WTC11 (cell line): ENCODE data around the gene PLEKHF1.

ENCODE experiments used
- CREB1 ChIP-seq: sonication (generic); formaldehyde crosslinking; IDR thresholded peaks from 2 replicates; pipeline ENCODE4 v1.8.0; 2023; ENCODE audit warnings: mild to moderate bottlenecking, missing genetic modification reagents
- ESRRA ChIP-seq: sonication (generic); formaldehyde crosslinking; IDR thresholded peaks from 2 replicates; pipeline ENCODE4 v1.8.1; 2022; ENCODE audit warnings: mild to moderate bottlenecking, missing genetic modification reagents, borderline replicate concordance
- JAZF1 ChIP-seq: fragments of 250-450 bp; sonication (Bioruptor Pico); IDR thresholded peaks from 2 replicates; pipeline ENCODE4 v1.9.0; 2021; ENCODE audit warnings: moderate library complexity, mild to moderate bottlenecking, inconsistent platforms
- NR1H2 ChIP-seq: sonication (generic); formaldehyde crosslinking; IDR thresholded peaks from 2 replicates; pipeline ENCODE4 v1.9.0; 2021; ENCODE audit warnings: mild to moderate bottlenecking, moderate library complexity, missing genetic modification reagents
- NR2C2 ChIP-seq: sonication (generic); formaldehyde crosslinking; IDR thresholded peaks from 2 replicates; pipeline ENCODE4 v1.8.0; 2022; ENCODE audit warnings: mild to moderate bottlenecking, missing genetic modification reagents
- SMAD3 ChIP-seq: sonication (generic); formaldehyde crosslinking; IDR thresholded peaks from 2 replicates; pipeline ENCODE4 v1.8.0; 2022; ENCODE audit warnings: missing genetic modification reagents, mild to moderate bottlenecking, borderline replicate concordance
- SP1 ChIP-seq: sonication (generic); formaldehyde crosslinking; conservative IDR thresholded peaks from 2 replicates; pipeline ENCODE4 v1.8.1; 2022; ENCODE audit warnings: missing genetic modification reagents
- TP53 ChIP-seq: sonication (generic); formaldehyde crosslinking; IDR thresholded peaks from 2 replicates; pipeline ENCODE4 v1.8.1; 2023; ENCODE audit warnings: mild to moderate bottlenecking, missing genetic modification reagents
- ZNF232 ChIP-seq: sonication (generic); formaldehyde crosslinking; IDR thresholded peaks from 2 replicates; pipeline ENCODE4 v1.8.0; 2022; ENCODE audit warnings: mild to moderate bottlenecking, missing genetic modification reagents
- TF ChIP-seq, protein P1 (sequence below): fragments of 200-600 bp; IDR thresholded peaks from 2 replicates; pipeline ENCODE4 v1.8.0; 2022; ENCODE audit warnings: antibody characterized with exemption
- TF ChIP-seq, protein P2 (sequence below): sonication (generic); formaldehyde crosslinking; IDR thresholded peaks from 2 replicates; pipeline ENCODE4 v1.8.0; 2022; ENCODE audit warnings: mild to moderate bottlenecking, missing genetic modification reagents

DNA sequence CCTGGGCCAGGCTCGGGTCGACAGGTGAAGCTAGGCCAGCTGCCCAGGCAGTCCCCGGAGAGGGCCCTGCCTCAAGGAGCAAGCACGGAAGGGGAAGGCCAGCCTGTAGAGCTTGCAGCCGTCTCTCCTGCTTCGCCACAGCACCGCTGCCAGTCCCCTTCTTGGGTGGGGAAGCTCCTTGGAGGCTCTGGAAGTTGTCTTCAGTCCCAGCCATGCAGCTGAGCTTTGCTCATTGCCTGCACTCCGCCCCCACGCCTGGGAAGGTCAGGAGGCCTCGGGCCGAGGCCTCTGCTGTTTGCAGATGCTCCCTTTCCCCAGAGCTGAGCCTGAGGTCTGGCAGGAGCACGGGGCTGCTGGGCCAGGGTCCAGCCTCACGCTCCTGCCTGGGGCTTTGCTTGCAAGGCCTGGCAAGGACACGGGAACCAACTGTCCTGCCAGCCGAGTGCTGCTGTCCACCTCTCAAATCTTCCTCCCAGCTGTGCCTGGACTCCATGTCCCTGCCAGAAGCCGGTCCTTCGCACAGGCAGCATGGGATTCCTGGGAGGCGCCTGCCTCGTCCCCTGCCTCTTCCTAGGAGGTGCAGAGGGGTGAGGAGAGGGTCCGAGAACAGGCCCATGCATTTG is 13.3 kb downstream of the PLEKHF1 start:
- no peak for TF ChIP-seq JAZF1
- TF ChIP-seq, protein P1, sequence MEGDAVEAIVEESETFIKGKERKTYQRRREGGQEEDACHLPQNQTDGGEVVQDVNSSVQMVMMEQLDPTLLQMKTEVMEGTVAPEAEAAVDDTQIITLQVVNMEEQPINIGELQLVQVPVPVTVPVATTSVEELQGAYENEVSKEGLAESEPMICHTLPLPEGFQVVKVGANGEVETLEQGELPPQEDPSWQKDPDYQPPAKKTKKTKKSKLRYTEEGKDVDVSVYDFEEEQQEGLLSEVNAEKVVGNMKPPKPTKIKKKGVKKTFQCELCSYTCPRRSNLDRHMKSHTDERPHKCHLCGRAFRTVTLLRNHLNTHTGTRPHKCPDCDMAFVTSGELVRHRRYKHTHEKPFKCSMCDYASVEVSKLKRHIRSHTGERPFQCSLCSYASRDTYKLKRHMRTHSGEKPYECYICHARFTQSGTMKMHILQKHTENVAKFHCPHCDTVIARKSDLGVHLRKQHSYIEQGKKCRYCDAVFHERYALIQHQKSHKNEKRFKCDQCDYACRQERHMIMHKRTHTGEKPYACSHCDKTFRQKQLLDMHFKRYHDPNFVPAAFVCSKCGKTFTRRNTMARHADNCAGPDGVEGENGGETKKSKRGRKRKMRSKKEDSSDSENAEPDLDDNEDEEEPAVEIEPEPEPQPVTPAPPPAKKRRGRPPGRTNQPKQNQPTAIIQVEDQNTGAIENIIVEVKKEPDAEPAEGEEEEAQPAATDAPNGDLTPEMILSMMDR, result no peak
- no peak for TF ChIP-seq SP1
- no peak for TF ChIP-seq NR1H2 (CRISPR knock-in tag)
- no peak for TF ChIP-seq ZNF232 (CRISPR knock-in tag)
- no peak for TF ChIP-seq NR2C2 (CRISPR knock-in tag)
- TF ChIP-seq, protein P2, sequence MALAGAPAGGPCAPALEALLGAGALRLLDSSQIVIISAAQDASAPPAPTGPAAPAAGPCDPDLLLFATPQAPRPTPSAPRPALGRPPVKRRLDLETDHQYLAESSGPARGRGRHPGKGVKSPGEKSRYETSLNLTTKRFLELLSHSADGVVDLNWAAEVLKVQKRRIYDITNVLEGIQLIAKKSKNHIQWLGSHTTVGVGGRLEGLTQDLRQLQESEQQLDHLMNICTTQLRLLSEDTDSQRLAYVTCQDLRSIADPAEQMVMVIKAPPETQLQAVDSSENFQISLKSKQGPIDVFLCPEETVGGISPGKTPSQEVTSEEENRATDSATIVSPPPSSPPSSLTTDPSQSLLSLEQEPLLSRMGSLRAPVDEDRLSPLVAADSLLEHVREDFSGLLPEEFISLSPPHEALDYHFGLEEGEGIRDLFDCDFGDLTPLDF (CRISPR knock-in tag), result no peak
- no peak for TF ChIP-seq SMAD3
- TF ChIP-seq ESRRA (CRISPR knock-in tag), result no peak
- TF ChIP-seq CREB1, result no peak
- no peak for TF ChIP-seq TP53 (CRISPR knock-in tag)
